C1 segment of cervical spinal cord (tissue), 14 donors: ENCODE measurements around the gene CENPU.

Experiments used
- DNase-seq, 14 donors: peaks; one replicate each; lab custom pipeline; 2025; lab: John Stamatoyannopoulos, UW

The CENPU gene

GRCh38 chr4:184712322-184712721 lies 21.6 kb downstream of the CENPU start:
- DNase-seq, result no peak

- DNase-seq, result no peak
Observed at GRCh38 chr4:184706453-184706852, 27.4 kb downstream of the CENPU start.

- no peak for DNase-seq
Observed at GRCh38 chr4:184705692-184706091, 28.2 kb downstream of the CENPU start.

- DNase-seq, result no peak
Observed at GRCh38 chr4:184702114-184702513, 31.8 kb downstream of the CENPU start.

- no peak for DNase-seq
Observed at GRCh38 chr4:184699941-184700340, 34.0 kb downstream of the CENPU start.

GRCh38 chr4:184697956-184698355 lies 35.9 kb downstream of the CENPU start:
- DNase-seq, result no peak

- DNase-seq, result no peak
Observed at GRCh38 chr4:184695178-184695896, 38.6 kb downstream of the CENPU start.

GRCh38 chr4:184694412-184694956 lies 39.4 kb downstream of the CENPU start:
- no peak for DNase-seq

- no peak for DNase-seq
Observed at GRCh38 chr4:184693056-184693455, 40.8 kb downstream of the CENPU start.

- no peak for DNase-seq
Observed at GRCh38 chr4:184689681-184690080, 44.2 kb downstream of the CENPU start.

GRCh38 chr4:184688447-184688846 lies 45.4 kb downstream of the CENPU start:
- DNase-seq, result no peak

GRCh38 chr4:184688005-184688404 lies 45.9 kb downstream of the CENPU start:
- no peak for DNase-seq

GRCh38 chr4:184684491-184685189 lies 49.3 kb downstream of the CENPU start:
- no peak for DNase-seq

- DNase-seq, result no peak
Observed at GRCh38 chr4:184681916-184682315, 52.0 kb downstream of the CENPU start.

- DNase-seq, result no peak
Observed at GRCh38 chr4:184680698-184681097, 53.2 kb downstream of the CENPU start.

- no peak for DNase-seq
Observed at GRCh38 chr4:184675821-184676492, 57.9 kb downstream of the CENPU start.

- DNase-seq, result no peak
Observed at GRCh38 chr4:184675018-184675417, 58.9 kb downstream of the CENPU start.

GRCh38 chr4:184674011-184674410 lies 59.9 kb downstream of the CENPU start:
- DNase-seq, result no peak

- DNase-seq, result no peak
Observed at GRCh38 chr4:184672741-184673140, 61.2 kb downstream of the CENPU start.

- no peak for DNase-seq
Observed at GRCh38 chr4:184671101-184671500, 62.8 kb downstream of the CENPU start.

- peak in 3 of 14 donors; percentile 3 to 40 (median 6) for DNase-seq
Observed at GRCh38 chr4:184669251-184669650, 64.6 kb downstream of the CENPU start.

- no peak for DNase-seq
Observed at GRCh38 chr4:184668511-184669114, 65.3 kb downstream of the CENPU start.
